ENCODE data around the gene NUP93. TPM values are rescaled to one million over a fixed set of nuclear protein-coding genes. Genes with fewer than 3 reads are reported as not detected.
"Not testable (repeated sequence)": the region's sequence is repeated elsewhere in the genome, so short reads cannot be mapped to it uniquely, and the experiment has no call there.

The NUP93 gene
- total and polyA plus RNA-seq, 2 donors (not counting 3 experiments of a cell fraction or from before 2014, with no cell fraction given) = 62.3 to 124 TPM

GRCh38 chr16:56716761-56717160, 13.2 kb upstream of the NUP93 start:
- no peak overlapping the region for H3K27ac ChIP-seq (ENCODE audit: insufficient read depth, low read depth, low read length)
- no peak overlapping the region for H2AFZ ChIP-seq (ENCODE audit: low read depth, low read length)
- no TSS peak for BruUV-seq (replicated peaks)
- no peaks in the 10 kb centered on the region for H3K4me1 ChIP-seq (ENCODE audit: control insufficient read depth, extremely low read depth, insufficient read depth, low read length)
- H3K9me3 ChIP-seq (replicated peaks; ENCODE audit: control insufficient read depth, insufficient read depth, low read length) = no peaks in the 10 kb centered on the region
- H3K79me2 ChIP-seq (ENCODE audit: control insufficient read depth, insufficient read depth, low read length) = no peaks in the 10 kb centered on the region
- no peak overlapping the region for H3K9ac ChIP-seq (replicated peaks; ENCODE audit: extremely low read depth, insufficient read depth, low read length)
- TF ChIP-seq FOS (IDR thresholded peaks at IDR 0.05; ENCODE audit: borderline replicate concordance, insufficient read depth, low read length) = no peak
- no peak for TF ChIP-seq JUN (IDR thresholded peaks at IDR 0.05; ENCODE audit: borderline replicate concordance, insufficient read depth, insufficient read length, low read depth)
- TF ChIP-seq, protein P1, sequence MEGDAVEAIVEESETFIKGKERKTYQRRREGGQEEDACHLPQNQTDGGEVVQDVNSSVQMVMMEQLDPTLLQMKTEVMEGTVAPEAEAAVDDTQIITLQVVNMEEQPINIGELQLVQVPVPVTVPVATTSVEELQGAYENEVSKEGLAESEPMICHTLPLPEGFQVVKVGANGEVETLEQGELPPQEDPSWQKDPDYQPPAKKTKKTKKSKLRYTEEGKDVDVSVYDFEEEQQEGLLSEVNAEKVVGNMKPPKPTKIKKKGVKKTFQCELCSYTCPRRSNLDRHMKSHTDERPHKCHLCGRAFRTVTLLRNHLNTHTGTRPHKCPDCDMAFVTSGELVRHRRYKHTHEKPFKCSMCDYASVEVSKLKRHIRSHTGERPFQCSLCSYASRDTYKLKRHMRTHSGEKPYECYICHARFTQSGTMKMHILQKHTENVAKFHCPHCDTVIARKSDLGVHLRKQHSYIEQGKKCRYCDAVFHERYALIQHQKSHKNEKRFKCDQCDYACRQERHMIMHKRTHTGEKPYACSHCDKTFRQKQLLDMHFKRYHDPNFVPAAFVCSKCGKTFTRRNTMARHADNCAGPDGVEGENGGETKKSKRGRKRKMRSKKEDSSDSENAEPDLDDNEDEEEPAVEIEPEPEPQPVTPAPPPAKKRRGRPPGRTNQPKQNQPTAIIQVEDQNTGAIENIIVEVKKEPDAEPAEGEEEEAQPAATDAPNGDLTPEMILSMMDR (IDR thresholded peaks at IDR 0.05; ENCODE audit: extremely low read depth in 1 of 2, insufficient read depth in 1 of 2, low read depth in 1 of 2, low read length in 2 of 2) = no peak
- TF ChIP-seq, protein P2, sequence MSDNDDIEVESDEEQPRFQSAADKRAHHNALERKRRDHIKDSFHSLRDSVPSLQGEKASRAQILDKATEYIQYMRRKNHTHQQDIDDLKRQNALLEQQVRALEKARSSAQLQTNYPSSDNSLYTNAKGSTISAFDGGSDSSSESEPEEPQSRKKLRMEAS (IDR thresholded peaks at IDR 0.05; ENCODE audit: insufficient read depth, insufficient read length) = no peak
- no peak for TF ChIP-seq EZH2 (IDR thresholded peaks at IDR 0.05; ENCODE audit: borderline replicate concordance, low read depth, low read length, severe bottlenecking)
- TF ChIP-seq MYC (IDR thresholded peaks at IDR 0.05; ENCODE audit: low read depth, low read length) = no peak
- no peak for TF ChIP-seq POLR2AphosphoS5 (IDR thresholded peaks at IDR 0.05; ENCODE audit: insufficient read depth, low read depth, low read length)
- no peak for TF ChIP-seq GATA2 (IDR thresholded peaks at IDR 0.05; ENCODE audit: insufficient read depth, insufficient read length, low read depth, low read length)
- TF ChIP-seq POLR2A (IDR thresholded peaks at IDR 0.05; ENCODE audit: low read depth, low read length) = no peak
- no peak overlapping the region for H3K4me3 ChIP-seq (replicated peaks in 1 of 3; ENCODE audit: insufficient read depth in 1 of 3, low read depth in 1 of 3, low read length in 3 of 3)
- dilution Hi-C loops (cut with MboI; ENCODE audit: extremely low pct_ligation_motif_present, low sequenced_read_pairs) = no loop called here
- H3K27me3 ChIP-seq (ENCODE audit: control insufficient read depth in 2 of 2, insufficient read depth in 2 of 2, low read length in 2 of 2) = peaks cover 0 to 6% of the 10 kb centered on the region in 2 experiments
- H3K36me3 ChIP-seq (ENCODE audit: control insufficient read depth in 2 of 2, extremely low read depth in 1 of 2, insufficient read depth in 2 of 2, low read length in 2 of 2) = no peaks in the 10 kb centered on the region
- H3K9me1 ChIP-seq (replicated peaks; ENCODE audit: control insufficient read depth, extremely low read depth, insufficient read depth, low read length) = no peaks in the 10 kb centered on the region
- DNase-seq (ENCODE audit: low read depth, low spot score) (no peak), FAIRE-seq (no peak)
- CTCF ChIA-PET = interaction anchor here (0.9 to 5.3 kb wide), 3 partner anchors 14 to 202 kb away, joined by 3 to 20 read pairs (median 3); no protein-coding TSS in a partner anchor
- POLR2A ChIA-PET = no interaction called here
- no peaks in the 10 kb centered on the region for H4K20me1 ChIP-seq (replicated peaks; ENCODE audit: control insufficient read depth, extremely low read depth, insufficient read depth, low read length)
- intact Hi-C loops (cut with micrococcal nuclease) = no loop called here
- no peak overlapping the region for H3K4me2 ChIP-seq (ENCODE audit: insufficient read depth, low read length)

DNA sequence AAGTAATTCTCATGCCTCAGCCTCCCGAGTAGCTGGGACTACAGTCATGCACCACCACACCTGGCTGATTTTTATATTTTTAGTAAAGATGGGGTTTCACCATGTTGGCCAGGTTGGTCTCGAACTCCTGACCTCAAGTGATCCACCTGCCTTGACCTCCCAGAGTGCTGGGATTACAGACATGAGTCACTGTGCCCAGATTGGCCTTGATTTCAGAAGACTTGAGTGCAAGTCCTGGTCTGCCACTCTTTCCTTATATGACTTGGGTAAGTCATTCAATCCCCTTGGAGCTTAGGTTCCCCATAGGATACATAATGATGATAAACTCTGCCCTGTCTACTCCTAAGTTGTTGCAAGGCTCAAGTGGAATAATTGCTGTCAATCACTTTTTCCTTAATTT, 12.4 kb upstream of the NUP93 start:
- H3K36me3 ChIP-seq (ENCODE audit: control insufficient read depth in 2 of 2, extremely low read depth in 1 of 2, insufficient read depth in 2 of 2, low read length in 2 of 2); intact Hi-C loops (cut with micrococcal nuclease); BruUV-seq (replicated peaks); H3K79me2 ChIP-seq (ENCODE audit: control insufficient read depth, insufficient read depth, low read length); H3K9ac ChIP-seq (replicated peaks; ENCODE audit: extremely low read depth, insufficient read depth, low read length); H4K20me1 ChIP-seq (replicated peaks; ENCODE audit: control insufficient read depth, extremely low read depth, insufficient read depth, low read length); H3K27ac ChIP-seq (ENCODE audit: insufficient read depth, low read depth, low read length); DNase-seq (ENCODE audit: low read depth, low spot score); H3K9me3 ChIP-seq (replicated peaks; ENCODE audit: control insufficient read depth, insufficient read depth, low read length); dilution Hi-C loops (cut with MboI; ENCODE audit: extremely low pct_ligation_motif_present, low sequenced_read_pairs); POLR2A ChIA-PET; FAIRE-seq; H3K4me1 ChIP-seq (ENCODE audit: control insufficient read depth, extremely low read depth, insufficient read depth, low read length); H2AFZ ChIP-seq (ENCODE audit: low read depth, low read length); H3K4me2 ChIP-seq (ENCODE audit: insufficient read depth, low read length); H3K9me1 ChIP-seq (replicated peaks; ENCODE audit: control insufficient read depth, extremely low read depth, insufficient read depth, low read length); H3K4me3 ChIP-seq (replicated peaks in 1 of 3; ENCODE audit: insufficient read depth in 1 of 3, low read depth in 1 of 3, low read length in 3 of 3): not testable (repeated sequence)
- CTCF ChIA-PET = interaction anchor here (0.9 to 5.3 kb wide), 4 partner anchors 15 to 141 kb away, joined by 3 to 20 read pairs (median 4); no protein-coding TSS in a partner anchor
- H3K27me3 ChIP-seq (ENCODE audit: control insufficient read depth in 2 of 2, insufficient read depth in 2 of 2, low read length in 2 of 2) = peaks cover 5 to 10% of the 10 kb centered on the region in 2 experiments
